T47D (cell line): ENCODE measurements around the gene FLRT3.

Source experiments
- DNase-seq, 2 experiments: peaks; one replicate each; pipeline versions ENCODE4 v3.0.0 to v3.0.0-alpha.2; 2011 to 2012; ENCODE audit warnings: low read depth in 1 of 2, low spot score in 1 of 2
- JUND ChIP-seq: IDR thresholded peaks from 2 replicates; pipeline ENCODE4 v1.6.1; 2012; ENCODE audit warnings: low read depth
- in situ Hi-C: cut with HindIII; loops from 2 replicates; pipeline ENCODE4 v1.10.0; 2016; ENCODE audit warnings: low sequenced_read_pairs, low pct_unique_long_range_greater_than_20kb

The FLRT3 gene

GRCh38 chr20:14337400-14338171 lies at the start of gene FLRT3:
Gene FLRT3, minus strand, starts transcription at chr20:14337612. Its CDS starts 10,106 bp downstream, at chr20:14327506.
- TF ChIP-seq JUND, result 0 out of 2 replicates have a peak, but pooled peaks have one; percentile 19
- peak; percentile 58 to 92 for DNase-seq

DNA sequence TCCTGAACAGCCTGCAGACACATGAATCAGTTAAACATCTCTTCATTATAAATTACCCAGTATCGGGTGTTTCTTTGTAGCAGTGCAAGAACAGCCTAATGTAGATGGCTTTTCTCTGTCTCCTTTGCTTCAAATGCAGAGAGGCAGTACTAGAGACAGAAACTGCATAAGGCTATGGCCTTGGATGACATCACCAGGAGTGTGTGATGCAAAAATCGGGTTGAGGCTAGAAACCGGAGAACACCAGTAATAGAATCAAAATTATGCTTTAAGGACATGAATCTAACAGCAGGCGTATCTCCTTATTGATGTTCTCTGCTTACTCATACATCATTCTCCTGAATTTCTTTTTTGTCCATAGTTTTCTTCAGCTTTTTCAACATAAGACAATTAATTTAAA lies 49.3 kb upstream of the FLRT3 start:
- no peak for DNase-seq
- TF ChIP-seq JUND, result no peak

More at GRCh38 chr20:14337400-14338171, at the start of gene FLRT3:
- in situ Hi-C loops, result no loop called here

DNA sequence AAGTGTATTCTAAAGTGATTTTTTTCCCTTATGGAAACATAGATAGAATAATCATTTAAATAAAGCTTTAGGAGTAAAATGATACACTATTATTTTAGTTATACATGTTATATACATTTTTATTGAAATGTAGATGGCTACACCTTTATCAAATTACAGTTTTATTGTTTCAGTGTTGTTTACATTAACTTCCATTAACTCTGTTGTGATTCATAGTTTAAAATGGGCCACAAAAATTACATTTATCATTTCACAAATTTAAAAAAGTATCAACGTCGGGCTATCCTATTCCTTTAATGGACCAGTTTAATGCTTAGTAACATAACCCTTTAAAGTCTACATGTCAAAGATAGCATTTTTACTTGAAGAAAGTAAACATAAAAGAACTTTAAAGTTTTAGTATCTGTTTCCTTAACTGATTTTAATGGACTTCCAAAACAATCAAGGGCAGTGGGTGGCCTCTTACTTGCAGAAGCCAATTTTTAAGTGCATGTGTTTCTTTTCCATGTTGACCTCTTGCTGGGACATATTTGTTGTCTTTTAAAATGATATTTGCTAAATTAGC lies 47.8 kb upstream of the FLRT3 start:
- in situ Hi-C loops, result no loop called here

More for the DNA sequence above, 49.3 kb upstream of the FLRT3 start:
- in situ Hi-C loops, result no loop called here

GRCh38 chr20:14384416-14385175 lies 47.2 kb upstream of the FLRT3 start:
- no peak for TF ChIP-seq JUND
- in situ Hi-C loops, result no loop called here
- peak in 1 of 2 experiments; percentile 2 for DNase-seq

More for the DNA sequence above, 47.8 kb upstream of the FLRT3 start:
- no peak for DNase-seq
- no peak for TF ChIP-seq JUND

DNA sequence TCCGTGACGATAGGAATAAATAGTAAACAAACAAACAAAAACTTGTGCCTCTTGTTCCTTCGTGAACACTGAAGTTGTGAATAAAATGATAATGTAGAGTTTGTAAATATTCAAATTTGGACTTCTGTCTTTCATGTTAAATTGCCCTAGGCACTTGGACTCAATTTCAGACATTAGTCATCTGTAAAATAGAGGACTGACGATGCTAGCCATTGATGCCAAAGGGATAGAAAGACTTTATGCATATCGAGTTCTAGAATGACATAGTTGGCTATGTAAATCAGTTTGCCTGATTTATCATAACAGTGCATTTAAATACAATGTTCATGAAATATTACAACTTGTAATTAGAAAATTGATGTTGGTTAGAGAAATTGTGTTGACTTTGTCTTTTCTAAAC lies 45.9 kb upstream of the FLRT3 start:
- in situ Hi-C loops, result no loop called here
- TF ChIP-seq JUND, result no peak
- DNase-seq, result no peak

- in situ Hi-C loops, result no loop called here
- no peak for TF ChIP-seq JUND
- no peak for DNase-seq
Measured at GRCh38 chr20:14378326-14378725, 40.9 kb upstream of the FLRT3 start.

DNA sequence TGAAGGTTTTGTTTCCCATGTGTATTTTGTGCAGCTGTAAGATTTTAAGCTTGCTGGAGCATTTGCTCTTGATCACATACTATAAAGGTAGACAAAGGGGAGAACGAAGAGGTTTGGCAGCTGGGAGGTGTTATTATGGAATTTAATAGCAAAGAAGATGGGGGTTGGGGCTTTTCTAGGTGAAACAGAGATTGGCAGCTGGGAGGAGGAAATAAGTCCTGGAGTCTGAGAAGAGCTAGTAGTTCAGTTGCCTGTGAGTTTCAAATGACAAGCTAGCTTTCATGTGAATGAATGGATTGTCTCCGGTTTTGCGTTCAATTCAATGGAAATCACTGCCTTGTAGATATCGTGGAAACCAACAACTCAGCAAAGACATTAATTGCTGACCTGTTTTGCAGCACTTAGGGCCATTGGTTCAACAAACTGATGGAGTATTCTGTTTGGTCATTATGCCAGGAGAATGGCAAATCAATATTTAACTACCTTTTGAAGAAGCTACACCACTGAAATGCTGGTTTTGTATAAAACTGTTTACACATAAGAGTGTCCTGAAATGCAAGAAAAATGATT lies 38.1 kb upstream of the FLRT3 start:
- DNase-seq, result no peak
- in situ Hi-C loops, result no loop called here
- TF ChIP-seq JUND, result no peak

DNA sequence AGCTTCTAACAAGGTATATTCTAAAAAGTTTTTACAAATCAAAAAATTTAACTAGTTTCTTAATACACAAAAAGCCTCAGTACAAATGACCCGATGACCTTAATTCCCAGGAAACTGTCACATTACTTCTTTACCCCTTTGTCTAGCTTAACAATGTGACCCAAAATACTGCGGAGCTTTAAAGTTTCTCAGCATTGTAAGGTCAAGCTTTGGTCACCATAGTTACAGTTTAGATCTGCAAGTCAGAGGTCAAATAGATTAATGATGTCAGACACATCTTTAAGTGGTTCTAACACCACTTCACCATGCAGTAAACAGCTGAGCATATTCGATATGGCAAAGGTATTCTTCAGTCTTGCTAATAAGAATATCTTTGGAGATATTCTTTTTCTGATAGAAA lies 36.8 kb upstream of the FLRT3 start:
- TF ChIP-seq JUND, result no peak
- in situ Hi-C loops, result no loop called here
- DNase-seq, result no peak

- no peak for DNase-seq
- TF ChIP-seq JUND, result no peak
- in situ Hi-C loops, result no loop called here
Measured at GRCh38 chr20:14361509-14362345, 24.3 kb upstream of the FLRT3 start.

DNA sequence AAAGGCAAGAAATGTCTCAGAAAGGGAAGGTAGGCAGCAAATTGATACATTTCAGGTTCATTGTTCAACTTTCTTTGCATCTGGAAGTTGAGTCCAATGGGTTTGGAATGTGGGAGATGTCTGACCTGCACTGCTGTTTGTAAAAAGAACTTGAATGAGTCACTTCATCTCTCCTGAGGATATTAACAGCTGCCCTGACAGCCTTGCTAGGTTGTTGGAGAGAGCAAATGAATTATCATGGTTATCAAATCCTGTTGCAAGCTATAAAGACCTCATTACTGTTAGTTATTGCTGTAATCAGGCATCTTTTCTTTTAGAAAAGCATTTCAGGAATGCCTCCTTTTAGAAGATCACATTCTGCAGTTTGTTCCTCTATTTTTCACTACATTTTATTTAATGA lies 23.0 kb upstream of the FLRT3 start:
- in situ Hi-C loops, result no loop called here
- DNase-seq, result no peak
- no peak for TF ChIP-seq JUND

- DNase-seq, result no peak
- no peak for TF ChIP-seq JUND
- in situ Hi-C loops, result no loop called here
Measured at GRCh38 chr20:14355791-14356190, 18.4 kb upstream of the FLRT3 start.

DNA sequence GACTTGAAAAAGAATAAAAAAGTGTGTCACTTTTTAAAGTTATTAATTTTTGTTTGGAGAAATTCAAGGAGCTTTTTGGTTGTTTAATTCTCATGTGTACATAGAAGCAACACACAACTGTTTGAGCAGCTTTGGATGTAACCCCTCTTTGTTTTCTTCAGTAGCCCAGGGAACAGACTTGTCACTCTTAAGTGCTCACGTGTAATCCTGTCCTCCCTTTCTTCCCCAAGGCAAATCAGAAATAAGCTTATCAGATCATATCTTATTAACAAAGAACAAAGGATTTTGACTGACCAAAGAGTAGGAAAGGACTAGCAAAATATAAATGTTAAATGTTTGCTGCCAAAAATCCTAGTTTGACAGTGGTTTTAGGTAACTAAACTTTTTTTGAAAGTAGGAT lies 7.3 kb upstream of the FLRT3 start:
- no peak for DNase-seq
- no peak for TF ChIP-seq JUND
- in situ Hi-C loops, result no loop called here
